ENCODE measurements around the gene GABRR2. TPM values are rescaled to one million over a fixed set of nuclear protein-coding genes. Genes with fewer than 3 reads are reported as not detected.
"Not testable (repeated sequence)": the region's sequence is repeated elsewhere in the genome, so short reads cannot be mapped to it uniquely, and the experiment has no call there.

GABRR2 gene
- total RNA-seq, 1 donor from 2014 or later = 1.7 TPM

GRCh38 chr6:89335164-89335563 lies 20.1 kb upstream of the GABRR2 start:
- intact Hi-C loops (cut with DNase I) = no loop called here
- no peak for DNase-seq (ENCODE audit: low spot score)

- intact Hi-C loops (cut with DNase I) = no loop called here
- no peak for DNase-seq (ENCODE audit: low spot score)
Measured at GRCh38 chr6:89330910-89331309, 15.8 kb upstream of the GABRR2 start.

GRCh38 chr6:89328976-89329375 lies 13.9 kb upstream of the GABRR2 start:
- intact Hi-C loops (cut with DNase I) = no loop called here
- DNase-seq (ENCODE audit: low spot score) = no peak

- intact Hi-C loops (cut with DNase I) = no loop called here
- DNase-seq (ENCODE audit: low spot score) = no peak
Measured at GRCh38 chr6:89324304-89324703, 9.2 kb upstream of the GABRR2 start.

- intact Hi-C loops (cut with DNase I) = no loop called here
- no peak for DNase-seq (ENCODE audit: low spot score)
Measured at GRCh38 chr6:89323511-89323971, 8.4 kb upstream of the GABRR2 start.

DNA sequence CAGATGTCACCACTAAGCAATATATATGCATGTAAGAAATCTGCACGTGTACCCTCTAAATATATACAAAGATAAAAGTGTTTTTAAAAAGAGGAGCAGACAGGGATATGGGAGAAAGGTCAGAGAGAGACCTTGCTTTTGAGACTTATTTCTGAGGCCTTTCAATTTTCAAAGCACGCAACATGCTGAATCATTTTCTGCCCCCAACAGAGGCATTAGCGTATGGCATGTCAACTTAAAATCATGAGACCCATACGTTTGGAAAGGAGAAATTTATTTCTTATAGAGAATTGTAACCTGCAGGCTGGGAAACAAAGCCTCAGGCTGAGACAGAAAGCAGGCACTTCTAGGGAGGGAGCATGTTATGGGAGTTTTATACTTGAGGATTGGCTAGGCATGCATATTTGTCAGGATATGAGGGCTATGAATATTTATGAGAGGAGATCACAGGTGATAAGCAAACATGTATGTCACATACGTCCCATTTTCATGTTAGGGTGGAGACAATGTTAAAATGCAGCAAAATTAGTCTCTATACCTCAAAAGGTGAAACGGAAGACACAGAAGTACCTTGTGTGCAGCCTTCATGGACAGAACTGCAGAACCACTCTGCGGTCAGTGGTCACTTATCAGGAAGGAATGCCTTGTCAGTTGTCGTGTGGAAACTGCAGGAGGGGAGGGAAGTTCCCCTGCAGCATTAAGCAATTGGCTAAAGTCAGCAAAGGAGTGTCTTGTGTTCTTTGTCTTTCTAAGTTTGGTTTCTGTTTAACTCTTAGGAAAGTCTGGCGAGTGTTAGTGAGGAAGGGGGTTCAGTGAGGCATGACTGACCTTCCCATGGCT lies 6.3 kb upstream of the GABRR2 start:
- peak; percentile 77 for DNase-seq (ENCODE audit: low spot score)
- intact Hi-C loops (cut with DNase I) = no loop called here

DNA sequence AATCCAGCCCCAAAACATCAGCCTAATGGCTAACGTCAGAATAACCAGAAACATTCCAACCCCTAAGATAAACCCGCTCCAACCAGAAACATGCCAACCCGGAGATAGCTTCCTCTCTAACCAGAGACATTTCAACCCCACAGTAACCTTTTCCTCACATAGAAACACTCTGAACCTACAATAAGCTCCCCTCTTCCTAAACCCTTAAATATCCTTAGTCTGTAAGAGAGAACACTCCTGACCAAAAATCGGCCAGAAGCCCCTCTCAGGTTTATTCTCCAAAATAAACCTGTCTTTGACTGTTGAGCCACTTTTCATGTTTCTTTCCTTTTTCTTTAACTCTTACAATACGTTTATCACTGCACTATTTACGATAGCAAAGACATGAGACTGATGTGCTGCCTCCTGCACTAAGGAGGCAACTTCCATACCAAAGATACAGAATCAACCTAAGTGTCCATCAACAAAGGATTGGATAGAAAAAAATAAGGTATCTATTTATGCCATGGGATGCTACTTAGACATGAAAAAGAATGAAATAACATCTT lies 5.0 kb upstream of the GABRR2 start:
- DNase-seq (ENCODE audit: low spot score) = no peak
- intact Hi-C loops (cut with DNase I) = no loop called here

DNA sequence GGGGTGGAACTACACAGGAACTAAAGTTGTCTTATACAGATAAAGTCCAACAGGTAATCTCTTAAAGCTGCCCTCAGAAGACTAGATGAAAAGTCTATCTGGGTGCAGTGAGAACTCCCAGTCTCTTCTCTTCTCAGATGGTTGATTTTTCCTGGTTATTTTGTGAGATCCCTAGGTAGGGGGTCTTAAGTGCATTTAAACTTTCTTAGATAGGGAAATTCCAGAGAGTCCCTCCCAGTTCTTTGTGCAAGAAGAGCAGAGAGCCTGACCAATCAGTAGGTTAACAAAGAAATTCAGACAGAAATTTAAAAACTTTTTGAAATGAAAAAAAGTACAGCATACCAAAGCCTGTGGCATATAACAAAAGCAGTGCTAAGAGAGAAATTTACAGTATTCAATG lies 2.0 kb upstream of the GABRR2 start:
- intact Hi-C loops (cut with DNase I) = no loop called here
- DNase-seq (ENCODE audit: low spot score) = no peak

DNA sequence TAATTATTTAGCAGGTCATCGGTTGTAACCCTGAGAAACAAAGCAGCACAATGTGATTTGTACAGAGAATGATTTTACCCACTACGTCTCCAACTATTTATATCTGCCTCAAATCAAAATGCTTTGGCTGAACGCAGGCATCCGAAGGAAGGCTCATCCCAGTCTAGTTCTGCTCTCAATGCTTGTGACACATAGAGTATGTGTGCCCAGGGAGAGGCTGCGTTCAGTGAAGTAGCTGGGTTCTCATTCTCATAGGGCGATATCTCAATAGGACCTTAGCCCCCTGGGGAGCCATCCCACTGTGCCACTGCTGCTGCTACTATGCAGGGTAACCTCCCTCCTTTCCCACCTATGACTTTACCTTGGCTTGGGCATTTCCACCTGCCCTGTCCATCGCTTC lies 407 bp downstream of the GABRR2 start:
- intact Hi-C loops (cut with DNase I) = loop anchor here (5.0 kb wide), 1 partner anchor 53 kb away; no protein-coding TSS in a partner anchor
- no peak for DNase-seq (ENCODE audit: low spot score)

GRCh38 chr6:89313006-89313405 lies 2.1 kb downstream of the GABRR2 start:
- intact Hi-C loops (cut with DNase I) = loop anchor here (2.0 to 5.0 kb wide), 2 partner anchors 38 to 54 kb away; no protein-coding TSS in a partner anchor

DNA sequence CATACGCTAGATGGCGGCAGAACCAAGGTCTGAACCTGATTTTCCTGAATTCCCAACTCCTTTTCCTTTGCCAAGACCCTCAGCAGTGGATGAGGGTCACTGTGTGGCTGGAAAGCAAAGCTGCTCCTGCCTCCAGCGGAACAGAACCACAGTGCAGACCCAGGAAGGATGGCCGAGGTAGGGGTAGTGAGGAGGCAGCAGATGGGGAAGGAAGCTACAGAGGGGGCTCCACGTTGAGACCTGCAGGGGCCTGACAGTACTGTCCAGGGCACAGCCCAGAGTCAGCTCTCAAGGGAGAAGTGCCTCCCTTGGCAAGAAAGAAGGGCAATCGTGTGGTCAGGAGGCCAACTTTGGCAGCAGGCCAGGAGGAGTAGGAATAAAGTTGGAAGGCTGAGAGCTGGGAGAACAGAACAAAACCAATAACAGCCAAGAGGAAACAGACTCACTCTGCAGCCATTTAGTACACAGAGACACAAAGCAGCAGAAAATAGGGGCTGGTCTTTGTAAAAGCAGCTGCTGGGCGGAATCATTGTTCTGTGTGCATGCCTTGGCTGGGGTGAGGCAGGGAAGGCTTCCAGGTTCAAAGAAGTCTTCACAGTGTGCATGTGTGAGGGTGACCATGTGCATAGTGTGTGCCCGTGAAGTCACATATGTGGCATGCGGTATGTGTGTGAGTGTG lies 3.1 kb downstream of the GABRR2 start:
- intact Hi-C loops (cut with DNase I) = loop anchor here (2.0 to 5.0 kb wide), 2 partner anchors 39 to 55 kb away; no protein-coding TSS in a partner anchor
- DNase-seq (ENCODE audit: low spot score) = peak; percentile 83

More at GRCh38 chr6:89313006-89313405, 2.1 kb downstream of the GABRR2 start:
- DNase-seq (ENCODE audit: low spot score) = no peak

- no peak for DNase-seq (ENCODE audit: low spot score)
- intact Hi-C loops (cut with DNase I) = loop anchor here (5.0 kb wide), 1 partner anchor 56 kb away; no protein-coding TSS in a partner anchor
Measured at GRCh38 chr6:89311530-89311852, 3.6 kb downstream of the GABRR2 start.

GRCh38 chr6:89310929-89311328 lies 4.2 kb downstream of the GABRR2 start:
- intact Hi-C loops (cut with DNase I) = loop anchor here (5.0 kb wide), 1 partner anchor 56 kb away; no protein-coding TSS in a partner anchor
- no peak for DNase-seq (ENCODE audit: low spot score)

- no peak for DNase-seq (ENCODE audit: low spot score)
- intact Hi-C loops (cut with DNase I) = no loop called here
Measured at GRCh38 chr6:89308525-89309395, 6.3 kb downstream of the GABRR2 start.

GRCh38 chr6:89304517-89304916 lies 10.6 kb downstream of the GABRR2 start:
- intact Hi-C loops (cut with DNase I); DNase-seq (ENCODE audit: low spot score): not testable (repeated sequence)

- intact Hi-C loops (cut with DNase I) = no loop called here
- DNase-seq (ENCODE audit: low spot score) = no peak
Measured at GRCh38 chr6:89302936-89303335, 12.2 kb downstream of the GABRR2 start.

GRCh38 chr6:89302195-89302770 lies 12.8 kb downstream of the GABRR2 start:
- DNase-seq (ENCODE audit: low spot score) = no peak
- intact Hi-C loops (cut with DNase I) = no loop called here

GRCh38 chr6:89301586-89302194 lies 13.4 kb downstream of the GABRR2 start:
- DNase-seq (ENCODE audit: low spot score) = no peak
- intact Hi-C loops (cut with DNase I) = no loop called here

- intact Hi-C loops (cut with DNase I) = no loop called here
- no peak for DNase-seq (ENCODE audit: low spot score)
Measured at GRCh38 chr6:89299466-89299850, 15.6 kb downstream of the GABRR2 start.

All from cardiac septum (tissue), 1 donor.